K562 treated with DMSO at 1 percent for 4 hours (cell line): ENCODE measurements around the gene PPP4R2. TPM values are rescaled to one million over a fixed set of nuclear protein-coding genes. Genes with fewer than 3 reads are reported as not detected.

Experiments used
- total RNA-seq: library from RNA; unstranded; fragments of 300-600 nt; gene quantifications from 2 replicates; pipeline ENCODE4 v1.2.3, GENCODE V29; 2022; ENCODE audit not compliant: insufficient read depth

PPP4R2 gene, protein sequence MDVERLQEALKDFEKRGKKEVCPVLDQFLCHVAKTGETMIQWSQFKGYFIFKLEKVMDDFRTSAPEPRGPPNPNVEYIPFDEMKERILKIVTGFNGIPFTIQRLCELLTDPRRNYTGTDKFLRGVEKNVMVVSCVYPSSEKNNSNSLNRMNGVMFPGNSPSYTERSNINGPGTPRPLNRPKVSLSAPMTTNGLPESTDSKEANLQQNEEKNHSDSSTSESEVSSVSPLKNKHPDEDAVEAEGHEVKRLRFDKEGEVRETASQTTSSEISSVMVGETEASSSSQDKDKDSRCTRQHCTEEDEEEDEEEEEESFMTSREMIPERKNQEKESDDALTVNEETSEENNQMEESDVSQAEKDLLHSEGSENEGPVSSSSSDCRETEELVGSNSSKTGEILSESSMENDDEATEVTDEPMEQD
- total RNA-seq: 9.7 and 12.3 TPM in 2 replicates

DNA sequence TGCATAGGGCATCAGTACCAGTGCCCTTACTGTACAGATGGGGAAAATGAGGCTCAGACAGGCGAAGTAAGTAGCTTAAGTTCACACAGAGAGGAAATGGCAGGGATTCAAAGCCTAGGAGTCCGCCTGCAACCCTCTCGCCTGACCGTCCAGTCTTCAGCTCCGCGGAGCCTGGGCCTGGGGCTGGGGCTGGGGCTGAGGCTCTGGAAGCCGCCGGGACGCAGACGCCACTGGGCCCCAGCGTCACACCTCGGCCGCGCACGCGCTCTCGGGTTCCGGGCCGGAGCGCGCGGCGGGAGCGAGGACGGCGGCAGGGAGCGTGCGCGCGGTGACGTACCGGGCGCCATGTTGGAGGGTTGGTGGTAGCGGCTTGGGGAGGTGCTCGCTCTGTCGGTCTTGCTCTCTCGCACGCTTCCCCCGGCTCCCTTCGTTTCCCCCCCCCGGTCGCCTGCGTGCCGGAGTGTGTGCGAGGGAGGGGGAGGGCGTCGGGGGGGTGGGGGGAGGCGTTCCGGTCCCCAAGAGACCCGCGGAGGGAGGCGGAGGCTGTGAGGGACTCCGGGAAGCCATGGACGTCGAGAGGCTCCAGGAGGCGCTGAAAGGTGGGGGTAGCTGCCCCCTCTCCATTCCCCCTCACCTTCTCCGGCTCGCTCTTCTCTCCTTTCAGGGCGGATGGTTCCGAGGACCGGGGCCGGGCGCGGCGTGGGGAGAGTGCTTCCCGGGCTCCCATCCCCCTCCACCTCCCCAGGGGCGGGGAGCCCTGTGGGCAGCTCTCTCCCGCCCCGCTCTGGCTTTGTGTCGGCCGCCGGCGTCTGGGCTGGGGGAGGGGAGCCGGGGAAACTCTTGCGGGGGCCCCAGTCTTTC lies at the start of gene PPP4R2:
TSS of gene PPP4R2 (plus strand) at position 339 of the 861 bp plus-strand sequence. CDS start at position 566, 227 bp downstream.

DNA sequence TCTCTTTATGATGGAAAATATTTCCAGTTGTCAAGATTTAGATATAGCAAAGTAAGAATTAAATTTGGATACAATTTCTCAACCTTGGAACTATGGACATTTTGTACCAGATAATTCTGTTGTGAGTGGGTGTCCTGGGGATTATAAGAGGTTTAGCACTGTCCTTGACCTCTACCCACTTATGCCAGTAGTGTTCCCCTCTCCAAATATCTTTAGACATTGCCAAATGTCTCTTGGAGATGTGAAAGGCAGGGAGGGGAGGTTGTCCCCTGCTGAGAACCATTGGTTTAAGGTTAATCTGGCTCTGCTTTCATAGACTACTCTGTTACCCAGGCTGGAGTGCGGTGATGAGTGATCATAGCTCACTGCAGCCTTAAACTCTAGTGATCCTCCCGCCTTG lies 64.8 kb downstream of the PPP4R2 start, which contains the start of gene EBLN2:
TSS of gene EBLN2 (plus strand) at position 244 of the 400 bp plus-strand sequence. CDS start 423 bp downstream, outside the sequence.

Other genes starting within 250 kb of the PPP4R2 start
- gene SHQ1, start 148.4 kb upstream of the PPP4R2 start, total RNA-seq: 4.5 and 9.4 TPM in 2 replicates
- gene GXYLT2, start 108.8 kb upstream of the PPP4R2 start, total RNA-seq: 0.93 and 1.3 TPM in 2 replicates
- gene EBLN2, start 64.8 kb downstream of the PPP4R2 start, total RNA-seq: not detected in 2 replicates